ENCODE results near the gene DCHS2.

GRCh38 chr4:154317201-154317999 is 174.2 kb downstream of the DCHS2 start:
- TF ChIP-seq, protein P1, sequence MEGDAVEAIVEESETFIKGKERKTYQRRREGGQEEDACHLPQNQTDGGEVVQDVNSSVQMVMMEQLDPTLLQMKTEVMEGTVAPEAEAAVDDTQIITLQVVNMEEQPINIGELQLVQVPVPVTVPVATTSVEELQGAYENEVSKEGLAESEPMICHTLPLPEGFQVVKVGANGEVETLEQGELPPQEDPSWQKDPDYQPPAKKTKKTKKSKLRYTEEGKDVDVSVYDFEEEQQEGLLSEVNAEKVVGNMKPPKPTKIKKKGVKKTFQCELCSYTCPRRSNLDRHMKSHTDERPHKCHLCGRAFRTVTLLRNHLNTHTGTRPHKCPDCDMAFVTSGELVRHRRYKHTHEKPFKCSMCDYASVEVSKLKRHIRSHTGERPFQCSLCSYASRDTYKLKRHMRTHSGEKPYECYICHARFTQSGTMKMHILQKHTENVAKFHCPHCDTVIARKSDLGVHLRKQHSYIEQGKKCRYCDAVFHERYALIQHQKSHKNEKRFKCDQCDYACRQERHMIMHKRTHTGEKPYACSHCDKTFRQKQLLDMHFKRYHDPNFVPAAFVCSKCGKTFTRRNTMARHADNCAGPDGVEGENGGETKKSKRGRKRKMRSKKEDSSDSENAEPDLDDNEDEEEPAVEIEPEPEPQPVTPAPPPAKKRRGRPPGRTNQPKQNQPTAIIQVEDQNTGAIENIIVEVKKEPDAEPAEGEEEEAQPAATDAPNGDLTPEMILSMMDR (IDR thresholded peaks at IDR 0.05) = no peak
- TF ChIP-seq ZFX (IDR thresholded peaks at IDR 0.05; ENCODE audit: borderline replicate concordance) = no peak
